CD8-positive, alpha-beta memory T cell (primary cell): ENCODE measurements around the gene TUSC2. TPM values are rescaled to one million over a fixed set of nuclear protein-coding genes. Genes with fewer than 3 reads are reported as not detected.

Source experiments
- CTCF ChIA-PET: fragments of 350-600 bp; sonication (Branson Sonifier 250); formaldehyde crosslinking; loops from one replicate; lab custom pipeline; 2021; ENCODE audit warnings: antibody characterized with exemption; lab: Charles Lee
- POLR2A ChIA-PET: fragments of 350-600 bp; sonication (Branson Sonifier 250); formaldehyde crosslinking; loops from one replicate; lab custom pipeline; 2021; ENCODE audit warnings: antibody characterized with exemption; lab: Charles Lee
- DNase-seq, 5 donors: peaks; one replicate each; pipeline versions ENCODE4 v3.0.0 to v3.0.0-alpha.2; 2020 to 2022; ENCODE audit warnings: mixed read lengths in 1 of 5
- H3K27ac ChIP-seq: one replicate; pipeline ENCODE4 v1.7.0; 2013; ENCODE audit warnings: low read depth, mild to moderate bottlenecking, low read length, moderate library complexity
- H3K27me3 ChIP-seq: 2 replicates; pipeline ENCODE4 v1.7.0; 2013; ENCODE audit warnings: low read length, mild to moderate bottlenecking; ENCODE audit not compliant: insufficient read depth, poor library complexity, severe bottlenecking
- H3K36me3 ChIP-seq: 2 replicates; pipeline ENCODE4 v1.7.0; 2013; ENCODE audit warnings: mild to moderate bottlenecking, low read length, moderate library complexity; ENCODE audit not compliant: insufficient read depth
- H3K4me1 ChIP-seq: 2 replicates; pipeline ENCODE4 v1.7.0; 2013; ENCODE audit warnings: mild to moderate bottlenecking, low read length, moderate library complexity; ENCODE audit not compliant: insufficient read depth
- H3K4me3 ChIP-seq: 2 replicates; pipeline ENCODE4 v1.7.0; 2013; ENCODE audit warnings: mild to moderate bottlenecking, low read length
- H3K9me3 ChIP-seq: 2 replicates; pipeline ENCODE4 v1.7.0; 2013; ENCODE audit warnings: mild to moderate bottlenecking, low read length
- H3K27ac Mint-ChIP-seq, 8 donors: one replicate each; pipeline ENCODE4 v1.8.0; 2020 to 2021; ENCODE audit warnings: mixed read lengths in 8 of 8, mild to moderate bottlenecking in 6 of 8, inconsistent platforms in 3 of 8, moderate library complexity in 3 of 8
- H3K27me3 Mint-ChIP-seq, 2 donors: one replicate each; pipeline ENCODE4 v1.8.0; 2020 to 2021; ENCODE audit warnings: mixed read lengths in 2 of 2, mild to moderate bottlenecking in 1 of 2, moderate library complexity in 1 of 2
- H3K36me3 Mint-ChIP-seq, 3 donors: one replicate each; pipeline ENCODE4 v1.8.0; 2020 to 2021; ENCODE audit warnings: mixed read lengths in 3 of 3, inconsistent platforms in 1 of 3, mild to moderate bottlenecking in 1 of 3
- H3K4me1 Mint-ChIP-seq, 3 donors: one replicate each; pipeline ENCODE4 v1.8.0; 2020 to 2021; ENCODE audit warnings: mixed read lengths in 3 of 3, inconsistent platforms in 1 of 3, mild to moderate bottlenecking in 1 of 3
- H3K4me3 Mint-ChIP-seq, 7 donors: one replicate each; pipeline ENCODE4 v1.8.0; 2020 to 2021; ENCODE audit warnings: mixed read lengths in 7 of 7, mild to moderate bottlenecking in 6 of 7, moderate library complexity in 4 of 7, inconsistent platforms in 2 of 7
- H3K9me3 Mint-ChIP-seq, 5 donors: one replicate each; pipeline ENCODE4 v1.8.0; 2020 to 2022; ENCODE audit warnings: mixed read lengths in 5 of 5, mild to moderate bottlenecking in 3 of 5, moderate library complexity in 2 of 5, inconsistent platforms in 1 of 5
- polyA plus RNA-seq: library from polyadenylated mRNA; unstranded; fragments of 300-500 nt; fragmentation: Illumina TruSeq; gene quantifications from one replicate; pipeline ENCODE4 v1.2.3, GENCODE V29; 2021
- total RNA-seq, 2 experiments: library from RNA; stranded (reverse); gene quantifications; one replicate each; pipeline ENCODE4 v1.2.3, GENCODE V29; 2021

Gene TUSC2
- total and polyA plus RNA-seq, 3 experiments from 2014 or later = 31.4 to 52.9 (median 36.6) TPM

DNA sequence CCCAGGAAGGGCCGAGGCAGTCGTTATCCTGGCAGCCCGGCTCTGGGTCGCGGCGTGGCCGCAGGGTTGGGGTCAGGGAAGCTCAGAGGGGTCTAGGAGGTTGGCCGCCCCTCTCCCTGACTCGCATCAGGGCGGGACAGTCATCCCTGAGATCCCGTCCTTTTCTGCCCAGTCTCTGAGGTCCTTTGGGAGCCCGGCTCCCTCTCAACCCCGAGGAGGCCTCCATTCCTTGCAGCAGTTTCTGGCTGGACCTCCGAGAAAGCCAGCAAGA lies 6.0 kb downstream of the TUSC2 start:
- H3K4me3 ChIP-seq = peak overlapping the region; percentile 91
- Mint-ChIP-seq H3K27me3 (peaks cover 0 to 1% of the 10 kb centered on the region in 2 donors), H3K36me3 (peaks cover 0 to 21% (median 0%) of the 10 kb centered on the region in 3 donors), H3K4me3 (peak overlapping the region in 6 of 7 donors; percentile 80 to 93 (median 86)), H3K9me3 (no peaks in the 10 kb centered on the region), H3K27ac (peak overlapping the region in 1 of 8 donors; percentile 23), H3K4me1 (peaks cover 35 to 59% (median 44%) of the 10 kb centered on the region in 3 donors)
- no peaks in the 10 kb centered on the region for H3K27me3 ChIP-seq
- H3K4me1 ChIP-seq = peaks cover 28% of the 10 kb centered on the region
- DNase-seq = no peak
- peaks cover 4% of the 10 kb centered on the region for H3K36me3 ChIP-seq
- H3K27ac ChIP-seq = peak overlapping the region; percentile 88
- ChIA-PET POLR2A (interaction anchor here (1.4 to 2.3 kb wide), 3 partner anchors 15 to 29 kb away, joined by 4 to 9 read pairs (median 4); partner anchors contain the start of genes CYB561D2, HYAL3, NAA80 and NPRL2), CTCF (interaction anchor here (1.4 to 2.0 kb wide), 6 partner anchors 10 to 28 kb away, joined by 3 to 9 read pairs (median 5); partner anchors contain the start of genes CYB561D2, HYAL3, NAA80 and NPRL2)
- no peaks in the 10 kb centered on the region for H3K9me3 ChIP-seq

DNA sequence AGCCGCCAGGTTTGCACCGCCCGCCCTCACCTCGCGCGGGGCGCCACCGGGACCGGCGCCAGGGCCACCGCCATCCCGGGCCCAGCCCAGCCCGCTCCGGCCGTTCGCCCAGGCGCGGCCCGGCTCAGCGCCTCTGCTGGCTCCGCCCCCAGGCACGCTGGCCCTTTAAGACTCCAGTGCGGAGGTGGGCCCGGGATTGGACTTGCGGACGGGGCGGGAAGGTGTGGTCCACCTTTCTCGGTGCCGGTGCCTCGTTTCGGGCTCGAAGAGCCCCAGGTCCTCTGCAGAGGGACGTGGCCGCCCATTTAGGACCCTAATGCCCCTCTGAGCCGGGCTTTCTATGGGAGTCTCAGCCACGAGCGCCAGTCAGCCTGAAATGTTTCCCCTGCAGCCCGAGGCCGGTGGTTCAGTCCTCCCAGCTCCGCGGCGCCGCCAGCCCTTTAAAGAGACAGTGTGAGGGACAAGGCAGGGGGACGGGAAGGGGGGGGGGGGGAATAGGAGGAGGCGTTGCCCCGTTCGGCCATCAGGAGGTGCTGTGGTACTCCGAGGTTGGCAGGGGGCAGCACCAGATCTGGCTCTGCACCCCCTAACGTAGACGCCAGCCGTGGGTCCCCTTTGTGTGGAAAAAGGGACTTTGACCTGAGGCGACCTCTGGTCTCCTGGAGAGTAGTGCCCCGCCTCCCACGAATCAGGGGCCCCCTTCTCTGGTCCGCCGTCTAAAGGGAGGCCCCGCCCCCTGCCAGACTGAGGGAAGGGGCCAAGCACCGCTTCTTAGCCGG lies 6.5 kb downstream of the TUSC2 start:
- H3K9me3 ChIP-seq = no peaks in the 10 kb centered on the region
- CTCF ChIA-PET = interaction anchor here (1.4 to 2.0 kb wide), 6 partner anchors 11 to 29 kb away, joined by 3 to 9 read pairs (median 5); partner anchors contain the start of genes CYB561D2, HYAL3, NAA80 and NPRL2
- Mint-ChIP-seq H3K36me3 (peaks cover 0 to 19% (median 0%) of the 10 kb centered on the region in 3 donors), H3K27ac (peak overlapping the region in 7 of 8 donors; percentile 78 to 98 (median 91)), H3K4me1 (peaks cover 36 to 60% (median 44%) of the 10 kb centered on the region in 3 donors), H3K4me3 (peak overlapping the region; percentile 80 to 93 (median 87)), H3K27me3 (peaks cover 0 to 3% of the 10 kb centered on the region in 2 donors), H3K9me3 (no peaks in the 10 kb centered on the region)
- peak; percentile 70 to 84 (median 76) for DNase-seq
- peaks cover 4% of the 10 kb centered on the region for H3K36me3 ChIP-seq
- peak overlapping the region; percentile 91 for H3K4me3 ChIP-seq
- peaks cover 29% of the 10 kb centered on the region for H3K4me1 ChIP-seq
- H3K27me3 ChIP-seq = no peaks in the 10 kb centered on the region
- H3K27ac ChIP-seq = peak overlapping the region; percentile 88
- POLR2A ChIA-PET = interaction anchor here (0.5 to 2.3 kb wide), 4 partner anchors 15 to 76 kb away, joined by 4 to 9 read pairs (median 4); partner anchors contain the start of genes CYB561D2, HYAL3, NAA80 and NPRL2

DNA sequence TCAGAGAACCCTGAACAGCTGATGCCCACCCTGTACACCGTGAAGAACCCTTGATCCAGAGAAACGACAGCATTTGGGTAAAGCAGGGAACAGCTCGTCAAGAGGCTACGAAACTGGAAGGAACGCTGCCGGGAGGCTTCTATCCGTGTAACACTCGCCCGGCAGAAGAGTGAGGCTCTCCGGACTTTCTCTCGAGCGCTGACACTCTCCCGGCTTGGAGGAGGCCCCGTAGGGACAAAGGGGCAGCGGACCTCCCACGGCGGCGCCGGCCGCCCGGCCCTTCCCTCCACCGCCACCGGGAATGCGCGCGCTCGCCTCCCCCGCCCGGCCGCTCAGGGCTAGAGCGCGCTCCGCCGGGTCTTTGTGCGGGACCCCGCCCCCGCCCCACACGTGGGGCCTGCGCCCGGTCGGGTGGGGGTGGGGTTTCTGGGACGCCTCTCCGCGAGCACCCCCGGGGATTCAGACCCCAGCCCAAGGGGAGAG lies 7.1 kb downstream of the TUSC2 start:
- Histone ChIP-seq H3K27me3 (no peaks in the 10 kb centered on the region), H3K9me3 (no peaks in the 10 kb centered on the region), H3K4me3 (peak overlapping the region; percentile 91), H3K4me1 (peaks cover 35% of the 10 kb centered on the region), H3K27ac (peak overlapping the region; percentile 88), H3K36me3 (peaks cover 2% of the 10 kb centered on the region)
- Mint-ChIP-seq H3K9me3 (no peaks in the 10 kb centered on the region), H3K4me1 (peaks cover 37 to 62% (median 48%) of the 10 kb centered on the region in 3 donors), H3K4me3 (peak overlapping the region; percentile 85 to 94 (median 92)), H3K36me3 (peaks cover 0 to 14% (median 2%) of the 10 kb centered on the region in 3 donors), H3K27me3 (peaks cover 0 to 3% of the 10 kb centered on the region in 2 donors), H3K27ac (peak overlapping the region; percentile 73 to 93 (median 87))
- ChIA-PET CTCF (interaction anchor here (1.0 to 2.0 kb wide), 7 partner anchors 16 to 74 kb away, joined by 3 to 9 read pairs (median 4); partner anchors contain the start of genes CYB561D2, HYAL3, NAA80 and NPRL2), POLR2A (interaction anchor here (0.5 to 2.3 kb wide), 6 partner anchors 15 to 76 kb away, joined by 3 to 12 read pairs (median 4); partner anchors contain the start of genes CYB561D2, HYAL3, NAA80 and NPRL2)
- DNase-seq = peak in 4 of 5 donors; percentile 46 to 72 (median 54)

DNA sequence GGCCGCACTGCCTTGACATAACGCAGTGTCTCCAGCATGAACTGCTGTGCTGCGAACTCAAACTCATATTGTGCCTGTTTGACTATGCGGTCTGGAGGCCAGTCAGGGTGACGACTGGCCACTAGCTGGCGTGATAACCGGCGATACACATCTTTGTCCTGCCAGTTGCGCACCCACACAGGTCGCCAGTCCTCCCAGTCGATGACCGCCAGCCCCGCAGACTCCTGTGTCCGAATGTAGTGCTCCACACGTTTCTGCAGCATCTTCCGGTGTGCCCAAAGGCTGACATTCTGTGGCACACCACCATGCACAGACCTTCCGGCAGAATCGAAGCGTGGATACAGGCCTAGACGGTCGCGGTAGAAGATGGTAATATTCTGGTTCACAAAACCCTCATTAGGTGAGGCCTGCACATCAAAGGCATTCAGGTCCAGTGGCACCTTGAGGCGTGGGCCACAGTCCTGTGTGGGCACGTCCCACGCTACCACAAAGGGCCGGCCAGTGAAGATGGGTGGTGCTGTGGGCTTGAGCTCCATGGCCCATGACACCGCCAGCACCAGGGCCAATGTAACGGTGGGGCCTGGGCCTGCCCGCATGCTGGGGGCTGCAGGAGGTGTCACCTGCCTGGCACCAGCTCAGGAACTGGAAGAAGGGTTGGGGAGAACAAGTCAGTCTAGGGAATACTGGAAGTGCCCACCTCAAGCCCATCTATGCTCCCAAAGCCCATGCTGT lies 8.0 kb downstream of the TUSC2 start:
- peaks cover 0 to 8% (median 2%) of the 10 kb centered on the region in 3 donors for H3K36me3 Mint-ChIP-seq
- Histone ChIP-seq H3K4me3 (peak overlapping the region; percentile 91), H3K9me3 (no peaks in the 10 kb centered on the region), H3K36me3 (no peaks in the 10 kb centered on the region), H3K27me3 (no peaks in the 10 kb centered on the region), H3K27ac (peak overlapping the region; percentile 88), H3K4me1 (peaks cover 35% of the 10 kb centered on the region)
- H3K9me3 Mint-ChIP-seq = no peaks in the 10 kb centered on the region
- ChIA-PET CTCF (interaction anchor here (1.0 to 2.0 kb wide), 4 partner anchors 9 to 73 kb away, joined by 3 to 8 read pairs (median 4); partner anchors contain the start of genes CYB561D2, NPRL2, RASSF1 and TUSC2), POLR2A (interaction anchor here (0.5 to 5.2 kb wide), 4 partner anchors 14 to 34 kb away, joined by 3 to 31 read pairs (median 10); partner anchors contain the start of genes HYAL3 and NAA80)
- peaks cover 41 to 68% (median 53%) of the 10 kb centered on the region in 3 donors for H3K4me1 Mint-ChIP-seq
- H3K4me3 Mint-ChIP-seq = peak overlapping the region; percentile 85 to 94 (median 92)
- H3K27ac Mint-ChIP-seq = peak overlapping the region in 5 of 8 donors; percentile 47 to 93 (median 79)
- DNase-seq = no peak
- H3K27me3 Mint-ChIP-seq = peaks cover 0 to 3% of the 10 kb centered on the region in 2 donors

DNA sequence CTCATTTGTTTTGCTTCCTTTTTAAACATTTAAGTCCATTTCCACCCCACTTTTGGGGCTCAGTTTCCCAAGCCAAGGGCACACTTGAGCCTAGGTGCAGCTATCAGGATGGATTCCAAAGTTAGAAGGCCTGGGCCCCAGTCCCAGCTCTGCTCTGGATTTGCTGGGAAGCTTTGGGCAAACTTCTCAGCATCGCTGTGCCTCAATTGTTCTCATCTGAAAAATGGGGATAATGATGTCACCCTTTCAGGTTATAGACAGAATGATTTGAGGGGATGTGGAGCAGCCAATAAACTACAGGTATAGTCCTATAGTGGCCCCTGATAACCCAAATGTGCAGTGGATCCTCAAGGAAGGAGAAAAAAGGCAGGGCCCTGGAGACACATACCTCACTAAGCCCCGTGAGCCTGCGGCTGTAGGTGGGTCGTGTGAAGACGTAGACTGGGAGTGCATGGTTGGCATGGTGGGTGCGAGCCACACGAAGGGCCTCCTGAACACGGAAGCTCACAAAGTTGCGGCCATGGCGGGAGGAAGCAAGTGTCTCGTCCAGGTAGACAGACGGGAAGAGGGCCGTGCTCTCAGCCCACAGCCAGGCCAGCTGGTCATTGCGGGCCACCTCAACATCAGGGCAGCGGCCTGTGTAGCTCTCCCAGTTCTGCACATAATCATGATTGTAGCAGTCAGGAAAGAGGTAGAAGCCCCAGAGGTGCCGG lies 8.7 kb downstream of the TUSC2 start:
- Mint-ChIP-seq H3K4me1 (peaks cover 38 to 64% (median 50%) of the 10 kb centered on the region in 3 donors), H3K27me3 (peaks cover 0 to 3% of the 10 kb centered on the region in 2 donors), H3K36me3 (peaks cover 0 to 3% (median 2%) of the 10 kb centered on the region in 3 donors), H3K27ac (peak overlapping the region in 5 of 8 donors; percentile 29 to 75 (median 56)), H3K9me3 (no peaks in the 10 kb centered on the region), H3K4me3 (peak overlapping the region; percentile 54 to 94 (median 92))
- CTCF ChIA-PET = interaction anchor here (1.1 to 3.1 kb wide), 3 partner anchors 9 to 21 kb away, joined by 3 to 16 read pairs (median 8); partner anchors contain the start of genes HYAL3, NAA80, RASSF1 and TUSC2
- DNase-seq = no peak
- POLR2A ChIA-PET = interaction anchor here (1.3 to 5.2 kb wide), 2 partner anchors 20 to 27 kb away, joined by 4 to 31 read pairs; partner anchors contain the start of genes HYAL3, IFRD2 and NAA80
- Histone ChIP-seq H3K9me3 (no peaks in the 10 kb centered on the region), H3K4me3 (no peak overlapping the region), H3K36me3 (no peaks in the 10 kb centered on the region), H3K4me1 (peaks cover 35% of the 10 kb centered on the region), H3K27ac (no peak overlapping the region), H3K27me3 (no peaks in the 10 kb centered on the region)

DNA sequence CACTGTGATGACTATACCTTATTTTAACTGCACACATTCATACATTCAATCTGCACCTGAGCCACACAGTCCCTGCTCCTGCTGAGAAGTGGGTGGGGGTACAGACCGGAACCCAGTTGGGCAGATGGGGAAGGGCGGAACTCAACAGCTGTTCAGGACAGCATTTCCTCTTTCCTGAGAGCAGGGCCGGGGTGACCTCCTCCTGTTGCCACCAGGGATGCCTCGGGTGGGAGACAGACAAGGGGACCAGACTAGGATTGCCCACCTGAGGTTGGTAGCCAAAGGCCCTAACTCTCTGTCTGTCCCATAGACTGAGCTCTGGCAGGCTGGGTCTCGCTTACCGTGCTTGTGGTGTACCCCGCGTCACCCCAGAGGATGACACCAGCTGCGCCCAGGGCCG lies 9.4 kb downstream of the TUSC2 start:
- H3K36me3 Mint-ChIP-seq = peaks cover 0 to 3% (median 2%) of the 10 kb centered on the region in 3 donors
- Histone ChIP-seq H3K27ac (no peak overlapping the region), H3K36me3 (no peaks in the 10 kb centered on the region), H3K4me3 (no peak overlapping the region), H3K4me1 (peaks cover 35% of the 10 kb centered on the region), H3K27me3 (no peaks in the 10 kb centered on the region), H3K9me3 (no peaks in the 10 kb centered on the region)
- ChIA-PET CTCF (interaction anchor here (2.0 to 3.1 kb wide), 4 partner anchors 10 to 20 kb away, joined by 4 to 16 read pairs (median 8); partner anchors contain the start of genes HYAL3, NAA80 and TUSC2), POLR2A (interaction anchor here (1.3 to 5.2 kb wide), 2 partner anchors 20 to 26 kb away, joined by 4 to 31 read pairs; partner anchors contain the start of genes HYAL3, IFRD2 and NAA80)
- peaks cover 41 to 67% (median 57%) of the 10 kb centered on the region in 3 donors for H3K4me1 Mint-ChIP-seq
- H3K4me3 Mint-ChIP-seq = peak overlapping the region in 6 of 7 donors; percentile 14 to 38 (median 31)
- H3K9me3 Mint-ChIP-seq = no peaks in the 10 kb centered on the region
- peaks cover 0 to 2% of the 10 kb centered on the region in 2 donors for H3K27me3 Mint-ChIP-seq
- H3K27ac Mint-ChIP-seq = peak overlapping the region in 3 of 8 donors; percentile 43 to 75 (median 57)
- DNase-seq = no peak
